ENCODE data around the gene ZNF431. TPM values are rescaled to one million over a fixed set of nuclear protein-coding genes. Genes with fewer than 3 reads are reported as not detected.

ZNF431 gene
- total RNA-seq (2014; rRNA removed; shearing (Covaris generic)) (47.5 and 48.4 TPM in 2 replicates), polyA plus RNA-seq (2016; fragmentation: Nextera tagmentation; extraction: Ambion mirVana) (12.6 and 18.0 TPM in 2 replicates)
- long read RNA-seq, partial matches to known transcripts = 1 of 5 reads
- long read RNA-seq, other reads (novel, unspliced or antisense) = 4 of 5 reads

GRCh38 chr19:21141787-21142464 lies at the start of gene ZNF431:
TSS of gene ZNF431 (plus strand) at chr19:21142040. CDS start at chr19:21142184, 144 bp downstream.
- H3K79me2 ChIP-seq (replicated peaks; ENCODE audit: insufficient read depth) = peaks cover 44% of the 10 kb centered on the region
- H3K4me1 ChIP-seq (ENCODE audit: insufficient read depth) = 0 out of 2 replicates have a peak, but pooled peaks cover 3% of the 10 kb centered on the region
- H2AFZ ChIP-seq = peak within 1 kb of the TSS; percentile 90
- no peaks in the 10 kb centered on the region for H3F3A ChIP-seq (replicated peaks; ENCODE audit: low read depth)
- no peaks in the 10 kb centered on the region for H3K27me3 ChIP-seq (ENCODE audit: insufficient read depth)
- peak; percentile 99 for DNase-seq (ENCODE audit: low spot score)
- Mint-ChIP-seq H3K4me3 (peak within 1 kb of the TSS; percentile 100), H3K36me3 (ENCODE audit: low read depth) (peaks cover 46% of the 10 kb centered on the region), H3K4me1 (peaks cover 8% of the 10 kb centered on the region), H3K27me3 (ENCODE audit: insufficient read depth, low read depth, poor library complexity) (peaks cover 8% of the 10 kb centered on the region), H3K27ac (peak within 1 kb of the TSS; percentile 99), H3K9me3 (peaks cover 17% of the 10 kb centered on the region)
- H3K9me2 ChIP-seq (ENCODE audit: insufficient read depth) = no peaks in the 10 kb centered on the region
- peak within 1 kb of the TSS; percentile 77 for H3K4me2 ChIP-seq
- H3K36me3 ChIP-seq (ENCODE audit: insufficient read depth) = peaks cover 27% of the 10 kb centered on the region
- TF ChIP-seq ETS1 (IDR thresholded peaks at IDR 0.05) (peak; percentile 35; the same call in 1 of the 2 replicates), EZH2phosphoT487 (IDR thresholded peaks at IDR 0.05; ENCODE audit: unreplicated experiment) (no peak), POLR2AphosphoS5 (IDR thresholded peaks at IDR 0.05; ENCODE audit: low read depth) (peak; percentile 93), CREB1 (CRISPR knock-in tag; IDR thresholded peaks at IDR 0.05; ENCODE audit: low read depth) (peak; percentile 38; the same call in 1 of the 2 replicates)
- ATAC-seq = peak; percentile 98
- H3K27ac ChIP-seq (ENCODE audit: low read depth) = peak within 1 kb of the TSS; percentile 86
- H3K4me3 ChIP-seq = peak within 1 kb of the TSS; percentile 85
- H4K20me1 ChIP-seq (replicated peaks; ENCODE audit: insufficient read depth) = no peaks in the 10 kb centered on the region

- no peaks in the 10 kb centered on the region; the same call in 1 of the 2 replicates for H3K4me1 ChIP-seq (ENCODE audit: insufficient read depth)
- peaks cover 50% of the 10 kb centered on the region for H3K79me2 ChIP-seq (replicated peaks; ENCODE audit: insufficient read depth)
- H3K27ac Mint-ChIP-seq = peak overlapping the region; percentile 65; the same call in 1 of the 2 replicates
- 0 out of 2 replicates have a peak, but pooled peaks cover 6% of the 10 kb centered on the region for H4K20me1 ChIP-seq (replicated peaks; ENCODE audit: insufficient read depth)
- H3K36me3 Mint-ChIP-seq (ENCODE audit: low read depth) = peaks cover 34% of the 10 kb centered on the region
- H3K27me3 ChIP-seq (ENCODE audit: insufficient read depth) = no peaks in the 10 kb centered on the region
- ATAC-seq (no peak), DNase-seq (ENCODE audit: low spot score) (no peak)
- no peak overlapping the region for H3K4me3 ChIP-seq
- no peak overlapping the region for H3K4me2 ChIP-seq
- no peaks in the 10 kb centered on the region for H3F3A ChIP-seq (replicated peaks; ENCODE audit: low read depth)
- H3K4me3 Mint-ChIP-seq = no peak overlapping the region
- peaks cover 11% of the 10 kb centered on the region for H3K4me1 Mint-ChIP-seq
- H3K27me3 Mint-ChIP-seq (ENCODE audit: insufficient read depth, low read depth, poor library complexity) = no peaks in the 10 kb centered on the region
- H2AFZ ChIP-seq = no peak overlapping the region
- H3K9me3 Mint-ChIP-seq = no peaks in the 10 kb centered on the region
- peaks cover 5% of the 10 kb centered on the region; the same call in 1 of the 2 replicates for H3K9me2 ChIP-seq (ENCODE audit: insufficient read depth)
- peak overlapping the region; percentile 69; the same call in 1 of the 2 replicates for H3K27ac ChIP-seq (ENCODE audit: low read depth)
- H3K36me3 ChIP-seq (ENCODE audit: insufficient read depth) = no peaks in the 10 kb centered on the region
- TF ChIP-seq CREB1 (CRISPR knock-in tag; IDR thresholded peaks at IDR 0.05; ENCODE audit: low read depth) (no peak), POLR2AphosphoS5 (IDR thresholded peaks at IDR 0.05; ENCODE audit: low read depth) (no peak), ZNF462 (CRISPR knock-in tag; IDR thresholded peaks at IDR 0.05) (no peak), STAT1 (IDR thresholded peaks at IDR 0.05; ENCODE audit: unreplicated experiment) (no peak), NANOG (IDR thresholded peaks at IDR 0.05; ENCODE audit: borderline replicate concordance) (no peak), EZH2phosphoT487 (IDR thresholded peaks at IDR 0.05; ENCODE audit: unreplicated experiment) (no peak), REST (IDR thresholded peaks at IDR 0.05; ENCODE audit: unreplicated experiment) (no peak), ZNF114 (CRISPR knock-in tag; IDR thresholded peaks at IDR 0.05) (no peak)
These were observed 49.7 kb upstream of the ZNF431 start for GRCh38 chr19:21092109-21092508.
